ENCODE measurements around the gene NPAS4. TPM values are rescaled to one million over a fixed set of nuclear protein-coding genes. Genes with fewer than 3 reads are reported as not detected.

NPAS4 gene
- total RNA-seq, 4 donors from 2014 or later = 0.38 TPM; not detected in 3

GRCh38 chr11:66413167-66413566 lies 7.7 kb upstream of the NPAS4 start:
- Histone ChIP-seq H3K4me3 (no peak overlapping the region), H3K9me3 (no peaks in the 10 kb centered on the region), H3K36me3 (no peaks in the 10 kb centered on the region), H3K4me1 (peaks cover 6 to 22% (median 7%) of the 10 kb centered on the region in 3 donors), H3K27me3 (peaks cover 0 to 86% (median 0%) of the 10 kb centered on the region in 4 donors), H3K27ac (no peak overlapping the region)
- DNase-seq = no peak
- intact Hi-C loops (cut with DNase I) = no loop called here
- WGBS, 2 donors = 75 to 87% methylated on average over 6 of the region's 6 CpGs
- no peak for TF ChIP-seq CTCF (IDR thresholded peaks at IDR 0.05)
- TF ChIP-seq POLR2A (IDR thresholded peaks at IDR 0.05) = no peak

GRCh38 chr11:66414120-66414934 lies 6.5 kb upstream of the NPAS4 start:
- TF ChIP-seq CTCF (IDR thresholded peaks at IDR 0.05) (no peak), POLR2A (IDR thresholded peaks at IDR 0.05) (no peak)
- Histone ChIP-seq H3K36me3 (no peaks in the 10 kb centered on the region), H3K27ac (no peak overlapping the region), H3K4me1 (peaks cover 0 to 19% (median 0%) of the 10 kb centered on the region in 3 donors), H3K9me3 (no peaks in the 10 kb centered on the region), H3K27me3 (peaks cover 0 to 89% (median under 1%) of the 10 kb centered on the region in 4 donors), H3K4me3 (no peak overlapping the region)
- WGBS, 2 donors = 47 to 61% methylated on average over 12 of the region's 12 CpGs
- no peak for DNase-seq
- intact Hi-C loops (cut with DNase I) = no loop called here

GRCh38 chr11:66415423-66415822 lies 5.4 kb upstream of the NPAS4 start:
- no peaks in the 10 kb centered on the region for H3K9me3 ChIP-seq
- no peaks in the 10 kb centered on the region for H3K36me3 ChIP-seq
- intact Hi-C loops (cut with DNase I) = no loop called here
- no peak for DNase-seq
- peaks cover 0 to 89% (median 1%) of the 10 kb centered on the region in 4 donors for H3K27me3 ChIP-seq
- H3K27ac ChIP-seq = no peak overlapping the region
- TF ChIP-seq POLR2A (IDR thresholded peaks at IDR 0.05) (no peak), CTCF (IDR thresholded peaks at IDR 0.05) (no peak)
- no peak overlapping the region for H3K4me3 ChIP-seq
- WGBS, 2 donors = 33 to 42% methylated on average over 2 of the region's 2 CpGs
- H3K4me1 ChIP-seq = peaks cover 0 to 27% (median 4%) of the 10 kb centered on the region in 3 donors

DNA sequence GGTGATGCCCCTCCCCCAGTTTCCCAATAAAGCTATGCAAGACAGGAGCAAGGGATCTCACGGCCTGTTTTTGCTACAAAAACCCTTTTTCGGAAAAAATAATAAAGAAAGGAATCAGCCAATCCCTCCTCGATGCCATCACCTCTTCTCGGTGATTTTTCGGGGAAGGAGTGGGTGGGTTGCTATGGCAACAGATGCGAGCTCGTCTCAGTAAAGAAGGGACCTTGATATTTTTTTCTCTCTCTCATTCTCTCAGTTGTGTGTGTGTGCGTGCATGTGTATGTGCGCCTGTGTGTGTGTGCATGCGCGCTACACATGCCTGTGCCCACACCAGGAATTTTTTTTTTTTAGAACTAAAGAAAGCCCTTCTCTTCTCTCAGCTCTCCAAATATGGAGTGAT lies 3.8 kb upstream of the NPAS4 start:
- H3K4me3 ChIP-seq = no peak overlapping the region
- no peak overlapping the region for H3K27ac ChIP-seq
- no peak for DNase-seq
- intact Hi-C loops (cut with DNase I) = no loop called here
- H3K36me3 ChIP-seq = no peaks in the 10 kb centered on the region
- H3K4me1 ChIP-seq = peaks cover 0 to 38% (median 6%) of the 10 kb centered on the region in 3 donors
- WGBS, 2 donors = 65 to 66% methylated on average over 11 of the region's 11 CpGs
- TF ChIP-seq POLR2A (IDR thresholded peaks at IDR 0.05) (no peak), CTCF (IDR thresholded peaks at IDR 0.05) (no peak)
- peaks cover 0 to 78% (median 1%) of the 10 kb centered on the region in 4 donors for H3K27me3 ChIP-seq
- no peaks in the 10 kb centered on the region for H3K9me3 ChIP-seq

GRCh38 chr11:66418168-66418985 lies 2.5 kb upstream of the NPAS4 start:
- no peak for DNase-seq
- Histone ChIP-seq H3K9me3 (no peaks in the 10 kb centered on the region), H3K4me3 (no peak overlapping the region), H3K36me3 (no peaks in the 10 kb centered on the region), H3K4me1 (peaks cover 0 to 38% (median 6%) of the 10 kb centered on the region in 3 donors), H3K27me3 (peaks cover 0 to 65% (median 1%) of the 10 kb centered on the region in 4 donors), H3K27ac (peak overlapping the region in 3 of 4 donors; percentile 61 to 75 (median 75))
- intact Hi-C loops (cut with DNase I) = no loop called here
- 2 to 24% methylated on average over 8 to 12 of the region's 16 CpGs for whole genome bisulfite sequencing, 2 donors
- TF ChIP-seq CTCF (IDR thresholded peaks at IDR 0.05) (peak in 2 of 6 experiments; percentile 26 to 53), POLR2A (IDR thresholded peaks at IDR 0.05) (no peak)

Data from esophagus squamous epithelium (tissue), 5 donors.